DMS 273 treated with DMSO at 0.1 percent for 48 hours (cell line): ENCODE data around the gene GALNT10.

ENCODE experiments used
- DNase-seq: peaks from one replicate; lab custom pipeline; 2025; lab: John Stamatoyannopoulos, UW

GALNT10 gene

DNA sequence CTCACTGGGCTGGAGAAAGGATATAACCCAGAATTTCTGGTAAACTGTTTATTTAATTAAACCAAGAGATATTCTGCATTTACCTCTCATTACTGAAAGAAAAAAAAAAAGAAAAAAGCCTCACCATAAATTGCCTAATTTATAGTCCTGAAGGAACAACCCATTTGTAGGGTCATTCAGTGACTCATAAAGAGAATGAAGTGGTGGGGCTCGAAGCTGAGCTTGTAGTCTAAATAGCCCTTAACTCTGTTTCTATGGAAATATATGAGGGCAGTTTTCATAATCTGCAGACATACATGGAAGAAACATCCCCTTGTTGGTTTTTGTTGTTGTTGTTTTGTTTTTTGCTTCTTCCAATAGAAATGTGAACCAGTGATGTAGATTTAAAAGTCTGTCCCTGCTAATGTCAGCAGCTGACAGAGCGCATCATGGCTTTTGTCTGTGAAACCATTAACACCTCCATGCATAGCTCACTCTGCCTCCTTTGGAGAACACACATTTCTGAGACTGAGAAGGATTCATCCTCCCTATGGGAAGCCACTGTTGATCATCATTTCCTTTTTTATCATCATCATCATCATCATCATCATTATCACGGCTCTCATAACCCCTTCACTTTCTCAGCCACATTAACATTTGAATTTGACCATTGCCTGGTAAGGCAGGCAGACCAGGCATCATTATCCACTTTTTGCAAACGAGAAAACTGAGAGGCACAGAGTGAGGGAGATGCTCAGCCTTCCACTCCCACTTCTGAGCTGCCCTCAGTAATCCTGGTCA, 187.4 kb downstream of the GALNT10 start:
- no peak for DNase-seq

DNA sequence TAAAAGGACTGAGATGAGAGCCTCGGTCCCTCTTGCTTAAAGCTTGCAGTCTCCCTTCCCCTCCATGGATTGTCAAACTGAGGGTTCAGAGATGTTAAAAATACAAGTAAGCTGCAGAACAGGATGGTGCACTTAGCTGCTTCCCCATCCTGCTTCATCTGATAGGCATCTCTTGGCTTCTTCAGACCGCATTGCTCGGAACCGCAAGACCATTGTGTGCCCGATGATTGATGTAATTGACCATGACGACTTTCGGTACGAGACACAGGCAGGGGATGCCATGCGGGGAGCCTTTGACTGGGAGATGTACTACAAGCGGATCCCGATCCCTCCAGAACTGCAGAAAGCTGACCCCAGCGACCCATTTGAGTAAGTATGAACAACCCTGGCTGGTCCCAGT, 189.7 kb downstream of the GALNT10 start:
- no peak for DNase-seq

DNA sequence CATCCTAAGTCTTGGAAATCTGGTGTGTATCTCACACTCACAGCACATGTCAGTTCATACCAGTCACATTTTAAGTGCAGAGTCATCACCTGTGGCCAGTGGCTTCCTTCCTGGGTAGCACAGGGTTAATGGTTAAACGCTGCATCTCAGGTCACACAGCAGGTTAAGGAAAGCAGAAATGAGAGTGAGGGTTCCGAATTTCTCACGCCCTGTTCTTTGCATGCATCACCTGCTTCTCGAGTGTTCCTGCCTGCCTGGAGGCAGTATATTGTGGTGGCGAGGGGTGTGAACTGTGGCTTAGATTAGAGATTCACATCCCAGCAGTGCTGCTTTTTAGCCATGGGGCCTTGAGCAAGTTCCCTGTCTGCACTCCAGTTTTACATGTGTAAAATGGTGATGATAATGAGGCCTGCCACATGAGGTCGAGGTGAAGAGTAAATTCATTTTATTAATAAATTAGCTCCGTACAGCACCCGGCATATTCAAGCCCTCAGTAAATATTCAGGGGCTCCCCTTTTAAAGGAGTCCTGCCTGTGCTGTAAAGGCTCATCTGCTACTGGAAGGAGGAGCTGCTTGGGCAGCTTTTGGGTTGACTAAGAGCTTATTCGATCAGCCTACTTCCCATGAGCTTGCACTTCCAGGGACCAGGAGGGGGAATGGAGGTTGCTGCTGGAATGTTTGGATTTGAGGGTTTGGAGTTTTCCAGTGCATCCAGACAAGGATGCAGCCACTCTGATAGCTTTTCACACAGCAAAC, 194.1 kb downstream of the GALNT10 start:
- no peak for DNase-seq

DNA sequence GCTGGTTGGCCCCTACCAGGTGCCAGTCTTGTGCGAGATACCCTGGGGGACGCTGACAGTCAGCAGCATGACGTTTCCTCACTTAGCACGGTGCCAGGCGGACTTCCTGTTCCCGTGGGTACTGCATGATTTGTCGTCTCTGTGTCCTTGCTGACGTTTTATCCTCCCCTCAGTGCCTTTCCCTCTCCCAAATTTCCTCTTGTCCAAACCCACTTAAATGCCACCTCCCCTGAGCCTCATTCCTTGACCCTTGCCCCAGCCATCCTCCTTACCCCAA, 194.6 kb downstream of the GALNT10 start:
- DNase-seq, result no peak

DNA sequence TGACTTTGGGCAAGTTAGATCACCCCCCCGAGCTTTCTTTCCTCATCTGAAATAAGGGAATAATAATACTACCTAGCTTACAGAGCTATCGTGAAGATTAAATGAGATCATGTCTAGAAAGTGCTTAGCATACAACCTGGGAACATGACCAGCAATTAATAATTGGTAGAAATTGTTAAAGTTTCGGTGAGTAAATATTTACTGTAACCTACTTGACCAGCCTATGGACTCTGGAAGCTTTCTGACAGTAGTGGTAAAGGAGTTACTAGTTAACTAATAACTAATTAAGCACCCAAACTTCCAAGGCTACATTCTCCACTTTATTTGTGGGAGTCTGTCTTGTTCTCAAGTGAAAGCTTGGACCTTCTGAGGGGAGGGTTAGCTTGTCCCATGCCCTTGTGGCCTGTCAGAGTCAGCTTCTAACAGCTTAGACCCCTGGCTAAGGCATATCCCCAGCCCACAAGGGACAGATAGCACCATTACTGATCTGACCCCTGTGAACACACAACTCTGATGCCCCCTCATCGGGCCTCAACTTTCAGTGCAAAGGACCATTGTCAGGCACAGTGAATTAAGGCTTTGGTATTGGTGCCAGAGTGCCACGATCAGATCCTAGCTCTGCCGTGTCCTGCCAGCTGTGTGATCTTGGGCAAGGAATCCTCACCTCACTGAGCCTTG, 196.6 kb downstream of the GALNT10 start:
- DNase-seq, result no peak

DNA sequence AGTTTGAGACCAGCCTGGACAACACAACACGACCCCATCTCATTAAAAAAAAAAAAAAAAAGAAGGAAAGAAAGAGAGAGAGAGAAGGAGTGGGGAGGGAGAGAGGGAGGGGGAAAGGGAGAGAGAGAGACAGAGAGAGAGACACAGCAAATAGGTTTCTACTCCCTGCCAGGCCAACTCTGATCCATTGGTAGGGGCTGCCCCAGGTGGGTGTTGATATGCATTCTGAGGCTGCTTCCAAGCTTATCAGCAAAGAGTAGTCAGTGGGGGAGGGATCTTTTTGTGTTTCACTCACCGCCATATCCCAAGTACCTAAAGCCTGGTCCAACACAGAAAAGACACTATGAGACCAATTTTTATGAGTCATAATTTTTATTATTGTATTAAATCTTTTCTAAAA, 198.3 kb downstream of the GALNT10 start:
- DNase-seq, result no peak

DNA sequence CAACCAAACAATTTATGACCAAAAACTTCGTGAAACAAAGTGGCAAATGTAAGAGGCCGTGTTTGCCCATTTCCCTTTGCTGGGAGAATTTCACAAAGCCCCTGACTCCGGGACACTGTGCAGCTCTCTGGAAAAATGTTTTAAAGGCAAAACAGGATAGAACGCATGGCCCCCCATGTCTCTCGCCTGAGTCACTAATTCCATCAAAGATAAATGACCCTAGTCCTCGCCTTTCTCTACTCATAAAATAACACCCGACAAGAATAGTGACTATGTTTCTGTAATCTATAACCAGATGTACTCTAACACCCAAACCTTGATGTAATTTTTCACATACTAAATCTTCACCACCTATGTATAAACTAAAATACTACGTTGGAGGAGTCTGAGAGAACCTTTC, 199.6 kb downstream of the GALNT10 start:
- no peak for DNase-seq

DNA sequence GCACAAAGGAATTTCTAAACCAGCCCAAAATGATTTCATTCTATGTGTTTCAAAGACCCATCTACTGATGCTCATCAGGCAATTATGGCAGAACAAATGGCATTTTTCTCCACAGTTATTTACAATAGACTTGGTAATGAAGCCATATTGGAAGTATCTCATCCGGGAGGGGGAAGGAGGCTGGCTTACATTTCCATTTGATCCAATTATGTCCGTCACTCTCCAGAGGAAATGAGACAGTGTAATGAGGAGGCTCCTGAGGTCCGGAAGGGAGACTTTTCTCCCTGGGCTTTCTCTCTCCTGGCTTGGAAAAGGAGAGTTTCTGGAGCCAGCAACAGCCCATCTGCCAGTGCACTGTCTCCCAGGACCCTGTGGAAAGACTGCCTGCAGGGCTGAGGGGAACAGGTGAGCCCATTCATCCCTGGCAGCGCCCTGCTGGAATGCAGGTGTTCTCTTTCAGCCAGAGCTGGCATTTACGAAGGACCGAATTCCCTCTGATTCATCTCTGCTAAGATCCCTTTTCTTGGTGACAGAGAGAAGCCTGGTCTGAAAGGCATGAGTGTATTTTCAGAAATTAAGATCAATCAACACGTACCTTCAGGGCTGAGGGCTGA, 200.3 kb downstream of the GALNT10 start:
- no peak for DNase-seq

DNA sequence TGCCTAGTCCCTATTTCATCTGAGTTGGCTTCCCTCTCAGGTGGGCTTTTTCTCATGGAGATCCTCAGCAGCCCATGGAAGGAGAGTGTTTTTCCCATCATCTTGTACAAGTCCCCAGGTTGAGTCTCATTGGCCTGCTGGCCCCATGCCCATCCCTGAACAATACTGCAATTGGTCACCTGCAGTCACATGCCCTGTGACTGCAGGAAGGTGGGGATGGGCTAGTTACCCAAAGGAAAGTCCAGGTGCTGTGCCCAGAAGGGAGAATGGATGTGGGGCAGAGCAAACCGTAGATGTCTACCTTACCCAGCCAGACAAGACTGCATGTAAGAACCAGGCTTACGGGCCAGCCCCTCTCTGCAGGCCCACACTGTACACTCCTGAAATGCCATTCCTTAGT, 201.3 kb downstream of the GALNT10 start:
- DNase-seq, result no peak

DNA sequence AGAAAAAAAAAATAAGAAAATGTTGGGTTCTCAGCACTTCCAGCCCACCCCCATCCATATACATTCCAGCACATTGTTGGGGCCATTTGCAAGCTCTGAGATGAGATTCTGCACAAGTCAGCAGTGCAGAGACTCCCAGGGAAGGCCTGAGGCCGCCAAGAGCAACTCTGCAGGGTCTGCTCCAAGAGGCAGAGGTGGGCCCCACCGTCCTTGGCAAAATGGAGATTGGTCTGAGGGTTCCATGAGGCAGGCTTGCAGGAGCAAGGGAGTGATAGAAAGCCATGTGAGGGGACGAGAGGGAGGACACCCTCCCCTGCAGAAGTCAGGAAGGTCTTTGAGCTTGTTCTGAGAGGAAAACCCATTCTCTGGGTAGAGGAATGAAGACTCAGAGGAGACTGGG, 203.3 kb downstream of the GALNT10 start:
- no peak for DNase-seq

DNA sequence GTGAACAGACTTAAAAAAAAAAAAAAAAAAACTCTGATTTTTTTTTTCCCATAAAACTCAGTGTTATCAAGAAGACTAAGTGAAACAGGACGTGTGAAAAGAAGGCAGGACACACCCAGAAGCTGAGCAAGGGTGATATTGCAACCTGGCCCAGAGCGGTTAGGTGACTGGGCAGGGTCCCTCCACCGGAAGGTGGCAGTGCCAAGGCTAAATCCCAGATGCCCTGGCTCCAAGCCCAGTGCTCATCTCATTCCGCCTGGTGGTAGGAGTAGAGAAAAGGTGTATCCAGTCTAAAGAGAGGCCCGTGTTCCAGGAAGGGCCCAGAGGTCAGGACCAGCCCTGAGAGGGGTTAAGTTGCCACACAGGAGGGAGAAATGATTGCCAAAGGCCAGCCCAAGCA, 203.8 kb downstream of the GALNT10 start:
- DNase-seq, result no peak

DNA sequence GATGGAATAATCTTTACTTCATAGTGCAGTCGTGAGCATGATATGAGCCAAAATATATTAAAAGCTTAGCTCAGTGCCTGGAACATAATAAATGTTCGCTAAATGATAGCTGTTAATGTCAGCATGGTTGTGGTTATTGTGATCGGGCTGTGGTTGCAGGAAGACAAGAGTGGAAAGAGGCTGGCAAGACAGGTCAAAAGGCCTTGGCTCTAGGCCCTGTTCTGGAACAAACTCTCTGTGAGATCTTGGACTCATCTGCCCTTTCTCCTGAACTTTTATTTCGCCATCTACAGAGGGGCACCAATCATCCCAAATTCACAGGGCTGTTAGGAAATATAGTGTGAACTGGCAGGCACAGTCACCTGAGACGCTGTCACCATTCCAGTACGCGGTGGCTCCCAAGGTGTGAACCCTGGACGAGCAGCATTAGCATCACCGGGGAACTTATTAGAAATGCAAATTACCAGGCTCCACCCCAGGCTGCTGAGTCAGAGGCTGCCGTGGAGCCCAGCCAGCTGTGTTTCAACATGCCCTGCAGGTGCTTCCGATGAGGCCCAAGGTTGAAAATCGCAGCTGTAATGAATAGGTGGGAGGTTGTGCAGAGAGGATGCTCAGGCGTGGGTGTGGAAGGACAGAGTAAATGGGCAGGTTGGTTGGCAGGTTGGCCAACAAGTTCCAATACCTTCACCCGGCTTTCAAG, 205.0 kb downstream of the GALNT10 start:
- no peak for DNase-seq

DNA sequence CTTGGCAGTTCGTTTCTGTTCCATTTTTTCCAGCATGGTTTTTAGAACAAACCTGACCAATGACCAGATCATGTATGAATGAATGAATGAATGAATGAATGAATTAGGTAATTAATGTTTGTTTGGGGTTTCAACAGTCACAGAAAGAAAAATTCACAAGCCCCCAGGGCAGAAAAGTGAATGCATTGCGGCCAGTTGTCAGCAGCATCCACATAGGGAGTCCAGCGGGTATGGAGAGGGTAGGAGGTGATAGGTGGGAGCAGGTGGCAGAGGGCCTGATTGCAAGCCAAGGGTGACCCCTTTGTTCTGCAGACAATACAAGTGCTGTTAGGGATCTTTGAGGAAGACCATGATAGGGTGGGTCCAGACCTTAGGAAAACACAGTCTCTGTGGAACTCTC, 205.6 kb downstream of the GALNT10 start:
- no peak for DNase-seq

DNA sequence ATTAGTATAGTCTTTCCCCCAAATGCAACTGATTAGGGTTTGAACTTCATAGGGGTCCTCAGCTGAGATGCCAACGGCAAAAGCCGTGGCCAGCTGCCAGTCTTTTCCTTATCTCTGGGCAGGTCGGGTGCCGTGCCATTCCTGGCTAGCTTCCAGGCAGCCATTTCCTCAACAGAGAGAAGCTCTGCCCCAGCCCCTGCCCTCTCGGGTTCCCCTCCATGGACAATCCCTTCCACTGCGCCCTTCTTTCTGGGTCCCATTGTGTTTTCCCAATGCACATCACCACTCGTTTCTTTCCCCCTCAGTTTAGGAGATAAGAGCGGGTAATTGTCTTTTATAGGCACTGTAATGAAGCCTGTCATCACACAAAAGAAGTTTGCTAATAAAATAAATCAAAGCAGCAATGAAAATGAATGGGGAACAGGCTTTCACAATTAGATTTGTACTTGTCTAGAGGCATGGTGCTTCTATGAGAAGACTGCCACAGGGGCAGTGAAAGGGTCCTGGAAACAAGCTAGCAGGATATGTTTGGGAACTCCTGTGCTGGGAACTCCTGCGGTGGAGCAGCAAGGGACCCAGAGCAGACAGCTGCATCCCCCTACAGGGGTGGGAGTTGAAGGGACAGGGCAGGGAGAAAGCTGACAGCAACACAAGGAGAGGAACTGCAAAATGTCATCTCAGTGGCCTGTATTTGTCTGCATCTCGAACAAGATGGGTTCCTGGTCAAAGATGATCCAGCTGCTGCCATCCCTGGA, 207.3 kb downstream of the GALNT10 start:
- DNase-seq, result peak; percentile 36

DNA sequence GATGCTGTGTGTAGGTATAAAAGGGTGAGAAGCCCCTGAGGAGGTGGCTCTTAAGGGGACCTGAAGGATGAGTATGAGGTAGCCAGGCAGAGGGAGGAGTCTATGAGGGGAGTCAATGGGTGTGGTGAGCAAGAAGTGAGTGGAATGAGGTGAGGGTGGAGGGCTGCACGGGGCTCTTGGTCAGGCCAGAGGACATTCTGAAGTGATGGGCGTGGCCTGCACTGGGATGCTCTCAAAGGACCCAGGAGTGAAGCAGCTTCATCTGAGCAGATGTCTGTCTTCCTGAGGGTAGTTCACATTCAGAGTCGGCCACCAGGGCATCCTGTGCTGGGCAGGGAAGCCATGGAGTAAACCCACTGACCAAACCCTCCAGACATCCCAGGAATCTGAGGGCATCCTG, 210.1 kb downstream of the GALNT10 start:
- no peak for DNase-seq

DNA sequence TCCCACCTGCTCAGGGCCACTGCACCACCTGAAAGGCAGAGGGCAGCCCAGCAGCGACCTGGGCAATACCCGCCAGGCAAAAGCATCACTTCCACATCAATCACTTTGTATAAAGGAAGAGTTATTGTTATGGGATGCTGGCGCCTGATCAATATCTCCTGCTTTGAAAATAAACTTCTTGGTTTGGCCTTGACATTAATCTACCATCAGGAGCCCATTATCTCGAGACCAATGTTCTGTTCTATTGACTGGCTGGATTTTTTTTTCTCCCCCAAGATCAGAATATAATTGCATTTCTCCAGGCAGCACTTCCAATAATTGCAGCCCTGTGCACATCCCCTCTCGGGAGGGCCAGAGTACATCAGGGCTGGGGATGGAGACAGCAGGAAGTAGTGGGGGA, 210.8 kb downstream of the GALNT10 start:
- DNase-seq, result no peak

DNA sequence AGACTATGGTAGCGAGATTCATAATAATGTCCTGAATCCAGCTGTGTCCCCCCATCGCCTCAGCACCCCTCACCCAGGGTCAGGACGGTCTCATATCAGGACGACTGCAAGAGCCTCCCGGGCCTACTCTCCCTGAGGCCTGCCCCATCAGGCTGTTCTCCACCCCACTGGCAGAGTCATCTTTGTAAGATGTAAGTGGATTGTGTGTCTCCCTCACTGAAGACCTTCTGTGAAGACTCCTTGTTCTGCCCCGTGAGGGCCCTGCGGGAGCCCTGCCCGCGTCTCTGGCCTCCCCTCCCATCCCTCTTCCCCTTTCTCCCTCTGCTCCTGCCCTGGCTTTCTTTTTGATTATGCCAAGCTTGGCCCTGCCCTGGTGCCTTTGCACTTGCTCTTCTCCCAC, 211.4 kb downstream of the GALNT10 start:
- DNase-seq, result no peak

DNA sequence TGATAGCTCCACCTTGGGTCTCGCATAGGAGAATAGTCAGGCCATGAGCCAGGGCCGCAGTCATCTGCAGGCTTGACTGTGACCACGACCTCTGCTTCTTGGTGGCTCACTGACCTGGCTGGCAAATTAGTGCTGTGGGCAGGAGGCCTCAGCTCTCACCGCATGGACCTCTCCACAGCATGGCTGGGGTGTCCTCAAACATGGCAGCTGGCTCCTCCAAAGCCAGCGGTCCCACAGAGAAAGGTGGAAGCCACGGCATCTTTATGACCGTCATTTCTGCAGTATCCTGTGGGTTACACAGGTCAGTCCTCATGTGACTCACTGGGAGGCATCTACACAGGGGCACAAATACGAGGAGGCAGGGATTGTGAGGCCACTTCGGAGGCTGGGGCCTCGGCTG, 212.1 kb downstream of the GALNT10 start:
- DNase-seq, result no peak

DNA sequence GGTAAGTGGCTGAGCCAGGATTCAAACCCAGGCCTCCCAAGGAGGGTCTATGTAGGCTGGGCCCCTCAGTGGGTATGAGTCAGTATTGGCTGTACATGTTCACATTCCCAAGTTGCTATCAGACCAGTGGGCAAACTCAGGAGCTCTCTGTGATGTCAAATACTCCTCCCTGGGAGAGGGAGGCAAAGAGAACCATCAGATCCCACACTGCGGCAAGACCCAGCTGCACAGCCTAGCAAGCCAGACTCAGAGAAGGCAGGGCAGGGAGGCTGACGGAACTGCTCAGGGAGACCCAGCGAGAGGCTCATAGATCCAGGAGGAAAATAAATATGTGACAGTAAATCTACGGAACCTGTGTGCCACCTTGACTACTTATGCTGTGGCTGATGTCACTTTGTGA, 212.7 kb downstream of the GALNT10 start:
- no peak for DNase-seq

DNA sequence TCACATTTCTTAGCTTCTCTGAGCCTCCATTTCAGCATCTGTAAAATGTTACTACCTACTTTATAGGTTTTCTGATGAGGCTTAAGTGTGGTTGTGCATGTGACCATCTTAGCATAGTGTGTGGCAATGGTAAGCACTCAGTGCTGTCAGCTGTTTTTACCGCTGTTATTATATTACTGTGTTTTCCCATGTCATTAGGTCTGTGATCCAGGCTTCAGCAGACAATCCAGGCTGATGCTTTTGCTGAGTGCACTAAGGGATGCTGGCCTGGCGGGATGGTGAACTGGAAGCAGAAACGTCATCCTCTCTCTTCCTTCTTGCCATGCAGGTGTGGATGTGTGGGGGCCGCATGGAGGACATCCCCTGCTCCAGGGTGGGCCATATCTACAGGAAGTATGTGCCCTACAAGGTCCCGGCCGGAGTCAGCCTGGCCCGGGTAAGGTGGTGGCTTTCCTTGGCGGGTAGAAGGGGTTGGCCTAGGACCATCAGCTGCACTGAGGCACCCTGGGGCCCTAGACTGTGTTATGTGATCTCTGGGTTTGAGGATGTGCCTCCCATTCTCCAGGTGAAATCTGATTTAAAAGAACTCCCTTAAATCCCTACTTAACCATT, 213.3 kb downstream of the GALNT10 start:
- no peak for DNase-seq
